WTC11 (cell line): ENCODE measurements around the gene EDAR. TPM values are rescaled to one million over a fixed set of nuclear protein-coding genes. Genes with fewer than 3 reads are reported as not detected.

Experiments used
- ATAC-seq: fragments of 200-7000 bp; cut with Tn5 transposase; 2 replicates; pipeline ENCODE4 v1.10.0; 2021; ENCODE audit warnings: mild to moderate bottlenecking, moderate library complexity
- CTCF ChIA-PET: fragments of 300-600 bp; sonication (Branson Sonifier 250); formaldehyde crosslinking; loops from one replicate; lab custom pipeline; 2021; ENCODE audit warnings: antibody characterized with exemption; lab: Charles Lee
- POLR2A ChIA-PET: fragments of 350-600 bp; sonication (Branson Sonifier 250); formaldehyde crosslinking; loops from one replicate; lab custom pipeline; 2021; ENCODE audit warnings: antibody characterized with exemption; lab: Charles Lee
- DNase-seq: peaks from one replicate; pipeline ENCODE4 v3.0.0; 2021; ENCODE audit warnings: low spot score
- H3K27ac Mint-ChIP-seq: 2 replicates; pipeline ENCODE4 v1.8.0; 2021; ENCODE audit warnings: mixed read lengths
- H3K27me3 Mint-ChIP-seq: 2 replicates; pipeline ENCODE4 v1.8.0; 2021; ENCODE audit warnings: low read depth, mild to moderate bottlenecking, moderate library complexity, mixed read lengths
- H3K36me3 Mint-ChIP-seq: 2 replicates; pipeline ENCODE4 v1.8.0; 2021; ENCODE audit warnings: mixed read lengths
- H3K4me1 Mint-ChIP-seq: 2 replicates; pipeline ENCODE4 v1.8.0; 2022; ENCODE audit warnings: mixed read lengths
- H3K4me3 Mint-ChIP-seq: 2 replicates; pipeline ENCODE4 v1.8.0; 2021; ENCODE audit warnings: mild to moderate bottlenecking, moderate library complexity, mixed read lengths
- H3K9me3 Mint-ChIP-seq: 2 replicates; pipeline ENCODE4 v1.8.0; 2021; ENCODE audit warnings: mixed read lengths
- CBFB ChIP-seq: sonication (generic); formaldehyde crosslinking; IDR thresholded peaks from 2 replicates; pipeline ENCODE4 v1.8.1; 2022; ENCODE audit warnings: mild to moderate bottlenecking, low read depth, missing genetic modification reagents
- CREB1 ChIP-seq: sonication (generic); formaldehyde crosslinking; IDR thresholded peaks from 2 replicates; pipeline ENCODE4 v1.8.0; 2023; ENCODE audit warnings: mild to moderate bottlenecking, missing genetic modification reagents
- EMX1 ChIP-seq: fragments of 250-450 bp; sonication (Bioruptor Pico); IDR thresholded peaks from 2 replicates; pipeline ENCODE4 v1.8.0; 2021; ENCODE audit warnings: mild to moderate bottlenecking
- FOXP1 ChIP-seq: sonication (generic); formaldehyde crosslinking; IDR thresholded peaks from 2 replicates; pipeline ENCODE4 v1.8.0; 2022; ENCODE audit warnings: missing genetic modification reagents, mild to moderate bottlenecking, moderate library complexity, borderline replicate concordance
- RORB ChIP-seq: fragments of 250-450 bp; sonication (Bioruptor Pico); IDR thresholded peaks from 2 replicates; pipeline ENCODE4 v1.9.0; 2021; ENCODE audit warnings: mild to moderate bottlenecking
- SMAD4 ChIP-seq: sonication (generic); formaldehyde crosslinking; IDR thresholded peaks from 2 replicates; pipeline ENCODE4 v1.8.0; 2022; ENCODE audit warnings: mild to moderate bottlenecking, missing genetic modification reagents
- TCF7 ChIP-seq: sonication (generic); formaldehyde crosslinking; IDR thresholded peaks from 2 replicates; pipeline ENCODE4 v1.8.0; 2022; ENCODE audit warnings: mild to moderate bottlenecking, low read depth, missing genetic modification reagents, moderate library complexity
- ZNF232 ChIP-seq: sonication (generic); formaldehyde crosslinking; IDR thresholded peaks from 2 replicates; pipeline ENCODE4 v1.8.0; 2022; ENCODE audit warnings: mild to moderate bottlenecking, missing genetic modification reagents
- ZNF317 ChIP-seq: sonication (generic); formaldehyde crosslinking; IDR thresholded peaks from 2 replicates; pipeline ENCODE4 v1.8.1; 2023; ENCODE audit warnings: low read depth, mild to moderate bottlenecking, moderate library complexity, missing genetic modification reagents, borderline replicate concordance
- ZNF396 ChIP-seq: fragments of 250-450 bp; sonication (Bioruptor Pico); IDR thresholded peaks from 2 replicates; pipeline ENCODE4 v1.8.0; 2021; ENCODE audit warnings: mild to moderate bottlenecking, moderate library complexity, borderline replicate concordance
- total RNA-seq: library from RNA; stranded (reverse); gene quantifications from 3 replicates; pipeline ENCODE4 v1.2.3, GENCODE V29; 2021
- TF ChIP-seq, protein P1 (sequence below): sonication (generic); formaldehyde crosslinking; IDR thresholded peaks from 2 replicates; pipeline ENCODE4 v1.8.0; 2023; ENCODE audit warnings: missing genetic modification reagents
- TF ChIP-seq, protein P2 (sequence below): fragments of 250-450 bp; sonication (Bioruptor Pico); IDR thresholded peaks from 2 replicates; pipeline ENCODE4 v1.9.0; 2021; ENCODE audit warnings: mild to moderate bottlenecking
- TF ChIP-seq, protein P3 (sequence below): sonication (generic); formaldehyde crosslinking; IDR thresholded peaks from 2 replicates; pipeline ENCODE4 v1.8.1; 2022; ENCODE audit warnings: mild to moderate bottlenecking, missing genetic modification reagents, moderate library complexity, borderline replicate concordance
- TF ChIP-seq, protein P4 (sequence below): fragments of 250-450 bp; sonication (Bioruptor Pico); IDR thresholded peaks from 2 replicates; pipeline ENCODE4 v2.1.2; 2022; ENCODE audit warnings: mild to moderate bottlenecking, moderate library complexity
- TF ChIP-seq, protein P5 (sequence below): sonication (generic); formaldehyde crosslinking; IDR thresholded peaks from 2 replicates; pipeline ENCODE4 v1.8.1; 2022; ENCODE audit warnings: low read depth, mild to moderate bottlenecking, moderate library complexity, missing genetic modification reagents, borderline replicate concordance
- TF ChIP-seq, protein P6 (sequence below): fragments of 200-600 bp; IDR thresholded peaks from 2 replicates; pipeline ENCODE4 v1.8.0; 2022; ENCODE audit warnings: antibody characterized with exemption
- TF ChIP-seq, protein P7 (sequence below): sonication (generic); formaldehyde crosslinking; IDR thresholded peaks from 2 replicates; pipeline ENCODE4 v1.8.1; 2023; ENCODE audit warnings: mild to moderate bottlenecking, missing genetic modification reagents, moderate library complexity
- TF ChIP-seq, protein P8 (sequence below): sonication (generic); formaldehyde crosslinking; IDR thresholded peaks from 2 replicates; pipeline ENCODE4 v1.8.1; 2022; ENCODE audit warnings: missing genetic modification reagents, borderline replicate concordance
- TF ChIP-seq, protein P9 (sequence below): sonication (generic); formaldehyde crosslinking; IDR thresholded peaks from 2 replicates; pipeline ENCODE4 v1.8.1; 2022; ENCODE audit warnings: mild to moderate bottlenecking, moderate library complexity, missing genetic modification reagents
- TF ChIP-seq, protein P10 (sequence below): sonication (generic); formaldehyde crosslinking; IDR thresholded peaks from 2 replicates; pipeline ENCODE4 v1.8.1; 2022; ENCODE audit warnings: low read depth, missing genetic modification reagents, borderline replicate concordance
- TF ChIP-seq, protein P11 (sequence below): sonication (generic); formaldehyde crosslinking; IDR thresholded peaks from 2 replicates; pipeline ENCODE4 v1.8.0; 2022; ENCODE audit warnings: mild to moderate bottlenecking, missing genetic modification reagents

EDAR gene
- total RNA-seq, 1 experiment from 2014 or later, result not detected

DNA sequence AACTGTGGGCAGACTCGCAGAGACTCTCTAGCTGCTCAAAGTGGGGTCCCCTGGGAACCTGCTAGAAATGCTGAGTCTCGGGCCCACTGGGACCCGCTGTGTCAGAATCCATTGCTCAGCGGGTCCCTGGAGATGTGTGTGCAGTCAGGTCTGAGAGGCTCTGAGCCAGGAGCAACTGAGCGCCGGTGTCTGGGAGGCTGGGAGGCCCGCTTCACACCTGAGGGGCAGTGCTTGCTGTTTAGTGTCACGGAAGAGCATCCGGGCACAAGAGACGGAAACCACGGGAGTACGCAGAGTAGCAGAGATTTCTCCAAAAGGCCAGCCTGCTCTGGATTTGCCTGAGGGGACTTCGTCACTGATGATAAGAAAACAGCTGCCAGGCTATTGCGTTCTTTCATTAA, 70.1 kb downstream of the EDAR start:
- ATAC-seq, result no peak
- TF ChIP-seq, protein P1, sequence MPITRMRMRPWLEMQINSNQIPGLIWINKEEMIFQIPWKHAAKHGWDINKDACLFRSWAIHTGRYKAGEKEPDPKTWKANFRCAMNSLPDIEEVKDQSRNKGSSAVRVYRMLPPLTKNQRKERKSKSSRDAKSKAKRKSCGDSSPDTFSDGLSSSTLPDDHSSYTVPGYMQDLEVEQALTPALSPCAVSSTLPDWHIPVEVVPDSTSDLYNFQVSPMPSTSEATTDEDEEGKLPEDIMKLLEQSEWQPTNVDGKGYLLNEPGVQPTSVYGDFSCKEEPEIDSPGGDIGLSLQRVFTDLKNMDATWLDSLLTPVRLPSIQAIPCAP (CRISPR knock-in tag), result no peak
- no peak for TF ChIP-seq ZNF396 (CRISPR knock-in tag)
- TF ChIP-seq SMAD4, result no peak
- TF ChIP-seq ZNF232, result no peak
- TF ChIP-seq, protein P2, sequence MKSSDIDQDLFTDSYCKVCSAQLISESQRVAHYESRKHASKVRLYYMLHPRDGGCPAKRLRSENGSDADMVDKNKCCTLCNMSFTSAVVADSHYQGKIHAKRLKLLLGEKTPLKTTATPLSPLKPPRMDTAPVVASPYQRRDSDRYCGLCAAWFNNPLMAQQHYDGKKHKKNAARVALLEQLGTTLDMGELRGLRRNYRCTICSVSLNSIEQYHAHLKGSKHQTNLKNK (CRISPR knock-in tag), result no peak
- H3K9me3 Mint-ChIP-seq, result no peaks in the 10 kb centered on the region
- ChIA-PET POLR2A (no interaction called here), CTCF (interaction anchor here (2.1 kb wide), 1 partner anchor 10 kb away, joined by 10 read pairs; no protein-coding TSS in a partner anchor)
- no peaks in the 10 kb centered on the region for H3K36me3 Mint-ChIP-seq
- peaks cover 4% of the 10 kb centered on the region for H3K4me1 Mint-ChIP-seq
- no peaks in the 10 kb centered on the region for H3K27me3 Mint-ChIP-seq
- no peak for DNase-seq
- H3K27ac Mint-ChIP-seq, result no peak overlapping the region
- H3K4me3 Mint-ChIP-seq, result no peak overlapping the region

DNA sequence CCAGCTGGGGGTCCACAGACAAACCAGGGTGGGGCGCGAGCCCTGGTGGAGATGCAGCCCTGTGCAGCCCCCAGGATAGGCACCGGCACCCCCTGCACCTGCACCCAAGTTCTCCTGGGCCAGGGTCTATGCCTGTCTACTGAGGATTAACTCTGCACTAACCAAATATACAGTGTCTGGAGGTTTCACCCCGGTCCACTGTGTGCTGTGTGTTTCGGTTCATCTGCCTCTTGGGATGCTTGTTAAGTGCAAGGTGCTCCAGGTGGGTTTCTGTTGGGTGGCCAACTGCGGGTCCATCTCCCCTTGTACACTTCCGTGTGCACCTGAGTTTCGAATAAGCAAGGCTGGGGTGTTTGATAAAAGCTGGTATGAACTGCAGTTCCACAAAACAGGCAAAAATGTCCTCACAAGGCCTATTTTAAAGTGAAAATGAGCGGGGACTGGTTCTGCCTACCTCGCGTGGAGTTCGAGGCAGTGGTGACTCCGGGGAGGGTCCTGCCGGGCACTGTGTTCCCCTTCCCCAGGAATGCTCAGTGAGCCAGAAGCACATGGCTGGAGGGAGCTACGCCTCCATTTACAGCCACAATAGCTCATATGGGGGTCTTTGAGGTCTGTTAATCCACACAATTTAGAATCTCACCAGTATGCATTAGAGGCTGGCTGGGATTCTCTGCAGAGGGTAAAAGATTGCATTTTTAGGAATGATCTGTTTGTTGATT, 70.7 kb downstream of the EDAR start:
- H3K4me1 Mint-ChIP-seq, result peaks cover 4% of the 10 kb centered on the region
- POLR2A ChIA-PET, result no interaction called here
- H3K27me3 Mint-ChIP-seq, result no peaks in the 10 kb centered on the region
- no peaks in the 10 kb centered on the region for H3K9me3 Mint-ChIP-seq
- no peak overlapping the region for H3K4me3 Mint-ChIP-seq
- no peak overlapping the region for H3K27ac Mint-ChIP-seq
- no peak for ATAC-seq
- CTCF ChIA-PET, result interaction anchor here (2.1 kb wide), 1 partner anchor 11 kb away, joined by 10 read pairs; no protein-coding TSS in a partner anchor
- DNase-seq, result no peak
- H3K36me3 Mint-ChIP-seq, result no peaks in the 10 kb centered on the region
- no peak for TF ChIP-seq RORB (CRISPR knock-in tag)
- TF ChIP-seq, protein P3, sequence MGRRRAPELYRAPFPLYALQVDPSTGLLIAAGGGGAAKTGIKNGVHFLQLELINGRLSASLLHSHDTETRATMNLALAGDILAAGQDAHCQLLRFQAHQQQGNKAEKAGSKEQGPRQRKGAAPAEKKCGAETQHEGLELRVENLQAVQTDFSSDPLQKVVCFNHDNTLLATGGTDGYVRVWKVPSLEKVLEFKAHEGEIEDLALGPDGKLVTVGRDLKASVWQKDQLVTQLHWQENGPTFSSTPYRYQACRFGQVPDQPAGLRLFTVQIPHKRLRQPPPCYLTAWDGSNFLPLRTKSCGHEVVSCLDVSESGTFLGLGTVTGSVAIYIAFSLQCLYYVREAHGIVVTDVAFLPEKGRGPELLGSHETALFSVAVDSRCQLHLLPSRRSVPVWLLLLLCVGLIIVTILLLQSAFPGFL (CRISPR knock-in tag), result no peak
- TF ChIP-seq, protein P4, sequence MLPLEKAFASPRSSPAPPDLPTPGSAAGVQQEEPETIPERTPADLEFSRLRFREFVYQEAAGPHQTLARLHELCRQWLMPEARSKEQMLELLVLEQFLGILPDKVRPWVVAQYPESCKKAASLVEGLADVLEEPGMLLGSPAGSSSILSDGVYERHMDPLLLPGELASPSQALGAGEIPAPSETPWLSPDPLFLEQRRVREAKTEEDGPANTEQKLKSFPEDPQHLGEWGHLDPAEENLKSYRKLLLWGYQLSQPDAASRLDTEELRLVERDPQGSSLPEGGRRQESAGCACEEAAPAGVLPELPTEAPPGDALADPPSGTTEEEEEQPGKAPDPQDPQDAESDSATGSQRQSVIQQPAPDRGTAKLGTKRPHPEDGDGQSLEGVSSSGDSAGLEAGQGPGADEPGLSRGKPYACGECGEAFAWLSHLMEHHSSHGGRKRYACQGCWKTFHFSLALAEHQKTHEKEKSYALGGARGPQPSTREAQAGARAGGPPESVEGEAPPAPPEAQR (CRISPR knock-in tag), result no peak
- TF ChIP-seq SMAD4, result no peak
- TF ChIP-seq CREB1 (CRISPR knock-in tag), result no peak
- TF ChIP-seq ZNF317 (CRISPR knock-in tag), result no peak
- no peak for TF ChIP-seq EMX1 (CRISPR knock-in tag)
- TF ChIP-seq TCF7, result no peak
- TF ChIP-seq, protein P5, sequence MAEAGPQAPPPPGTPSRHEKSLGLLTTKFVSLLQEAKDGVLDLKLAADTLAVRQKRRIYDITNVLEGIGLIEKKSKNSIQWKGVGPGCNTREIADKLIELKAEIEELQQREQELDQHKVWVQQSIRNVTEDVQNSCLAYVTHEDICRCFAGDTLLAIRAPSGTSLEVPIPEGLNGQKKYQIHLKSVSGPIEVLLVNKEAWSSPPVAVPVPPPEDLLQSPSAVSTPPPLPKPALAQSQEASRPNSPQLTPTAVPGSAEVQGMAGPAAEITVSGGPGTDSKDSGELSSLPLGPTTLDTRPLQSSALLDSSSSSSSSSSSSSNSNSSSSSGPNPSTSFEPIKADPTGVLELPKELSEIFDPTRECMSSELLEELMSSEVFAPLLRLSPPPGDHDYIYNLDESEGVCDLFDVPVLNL, result no peak
- TF ChIP-seq, protein P6, sequence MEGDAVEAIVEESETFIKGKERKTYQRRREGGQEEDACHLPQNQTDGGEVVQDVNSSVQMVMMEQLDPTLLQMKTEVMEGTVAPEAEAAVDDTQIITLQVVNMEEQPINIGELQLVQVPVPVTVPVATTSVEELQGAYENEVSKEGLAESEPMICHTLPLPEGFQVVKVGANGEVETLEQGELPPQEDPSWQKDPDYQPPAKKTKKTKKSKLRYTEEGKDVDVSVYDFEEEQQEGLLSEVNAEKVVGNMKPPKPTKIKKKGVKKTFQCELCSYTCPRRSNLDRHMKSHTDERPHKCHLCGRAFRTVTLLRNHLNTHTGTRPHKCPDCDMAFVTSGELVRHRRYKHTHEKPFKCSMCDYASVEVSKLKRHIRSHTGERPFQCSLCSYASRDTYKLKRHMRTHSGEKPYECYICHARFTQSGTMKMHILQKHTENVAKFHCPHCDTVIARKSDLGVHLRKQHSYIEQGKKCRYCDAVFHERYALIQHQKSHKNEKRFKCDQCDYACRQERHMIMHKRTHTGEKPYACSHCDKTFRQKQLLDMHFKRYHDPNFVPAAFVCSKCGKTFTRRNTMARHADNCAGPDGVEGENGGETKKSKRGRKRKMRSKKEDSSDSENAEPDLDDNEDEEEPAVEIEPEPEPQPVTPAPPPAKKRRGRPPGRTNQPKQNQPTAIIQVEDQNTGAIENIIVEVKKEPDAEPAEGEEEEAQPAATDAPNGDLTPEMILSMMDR, result no peak
- no peak for TF ChIP-seq FOXP1 (CRISPR knock-in tag)
- TF ChIP-seq, protein P7, sequence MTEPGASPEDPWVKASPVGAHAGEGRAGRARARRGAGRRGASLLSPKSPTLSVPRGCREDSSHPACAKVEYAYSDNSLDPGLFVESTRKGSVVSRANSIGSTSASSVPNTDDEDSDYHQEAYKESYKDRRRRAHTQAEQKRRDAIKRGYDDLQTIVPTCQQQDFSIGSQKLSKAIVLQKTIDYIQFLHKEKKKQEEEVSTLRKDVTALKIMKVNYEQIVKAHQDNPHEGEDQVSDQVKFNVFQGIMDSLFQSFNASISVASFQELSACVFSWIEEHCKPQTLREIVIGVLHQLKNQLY (CRISPR knock-in tag), result no peak
- TF ChIP-seq, protein P8, sequence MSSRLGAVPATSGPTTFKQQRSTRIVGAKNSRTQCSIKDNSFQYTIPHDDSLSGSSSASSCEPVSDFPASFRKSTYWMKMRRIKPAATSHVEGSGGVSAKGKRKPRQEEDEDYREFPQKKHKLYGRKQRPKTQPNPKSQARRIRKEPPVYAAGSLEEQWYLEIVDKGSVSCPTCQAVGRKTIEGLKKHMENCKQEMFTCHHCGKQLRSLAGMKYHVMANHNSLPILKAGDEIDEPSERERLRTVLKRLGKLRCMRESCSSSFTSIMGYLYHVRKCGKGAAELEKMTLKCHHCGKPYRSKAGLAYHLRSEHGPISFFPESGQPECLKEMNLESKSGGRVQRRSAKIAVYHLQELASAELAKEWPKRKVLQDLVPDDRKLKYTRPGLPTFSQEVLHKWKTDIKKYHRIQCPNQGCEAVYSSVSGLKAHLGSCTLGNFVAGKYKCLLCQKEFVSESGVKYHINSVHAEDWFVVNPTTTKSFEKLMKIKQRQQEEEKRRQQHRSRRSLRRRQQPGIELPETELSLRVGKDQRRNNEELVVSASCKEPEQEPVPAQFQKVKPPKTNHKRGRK (CRISPR knock-in tag), result no peak
- TF ChIP-seq, protein P9, sequence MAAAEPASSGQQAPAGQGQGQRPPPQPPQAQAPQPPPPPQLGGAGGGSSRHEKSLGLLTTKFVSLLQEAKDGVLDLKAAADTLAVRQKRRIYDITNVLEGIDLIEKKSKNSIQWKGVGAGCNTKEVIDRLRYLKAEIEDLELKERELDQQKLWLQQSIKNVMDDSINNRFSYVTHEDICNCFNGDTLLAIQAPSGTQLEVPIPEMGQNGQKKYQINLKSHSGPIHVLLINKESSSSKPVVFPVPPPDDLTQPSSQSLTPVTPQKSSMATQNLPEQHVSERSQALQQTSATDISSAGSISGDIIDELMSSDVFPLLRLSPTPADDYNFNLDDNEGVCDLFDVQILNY (CRISPR knock-in tag), result no peak
- TF ChIP-seq CBFB (CRISPR knock-in tag), result no peak
- TF ChIP-seq, protein P10, sequence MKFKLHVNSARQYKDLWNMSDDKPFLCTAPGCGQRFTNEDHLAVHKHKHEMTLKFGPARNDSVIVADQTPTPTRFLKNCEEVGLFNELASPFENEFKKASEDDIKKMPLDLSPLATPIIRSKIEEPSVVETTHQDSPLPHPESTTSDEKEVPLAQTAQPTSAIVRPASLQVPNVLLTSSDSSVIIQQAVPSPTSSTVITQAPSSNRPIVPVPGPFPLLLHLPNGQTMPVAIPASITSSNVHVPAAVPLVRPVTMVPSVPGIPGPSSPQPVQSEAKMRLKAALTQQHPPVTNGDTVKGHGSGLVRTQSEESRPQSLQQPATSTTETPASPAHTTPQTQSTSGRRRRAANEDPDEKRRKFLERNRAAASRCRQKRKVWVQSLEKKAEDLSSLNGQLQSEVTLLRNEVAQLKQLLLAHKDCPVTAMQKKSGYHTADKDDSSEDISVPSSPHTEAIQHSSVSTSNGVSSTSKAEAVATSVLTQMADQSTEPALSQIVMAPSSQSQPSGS (CRISPR knock-in tag), result no peak
- TF ChIP-seq, protein P11, sequence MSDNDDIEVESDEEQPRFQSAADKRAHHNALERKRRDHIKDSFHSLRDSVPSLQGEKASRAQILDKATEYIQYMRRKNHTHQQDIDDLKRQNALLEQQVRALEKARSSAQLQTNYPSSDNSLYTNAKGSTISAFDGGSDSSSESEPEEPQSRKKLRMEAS (CRISPR knock-in tag), result no peak
